B cell (primary cell): ENCODE measurements around the gene METTL24. TPM values are rescaled to one million over a fixed set of nuclear protein-coding genes. Genes with fewer than 3 reads are reported as not detected.

Source experiments
- ATAC-seq: fragments of 200-7000 bp; cut with Tn5 transposase; one replicate; pipeline ENCODE4 v1.10.0; 2021; ENCODE audit warnings: low read depth, mild to moderate bottlenecking, moderate number of reproducible peaks, moderate library complexity
- CTCF ChIA-PET: fragments of 350-600 bp; sonication (Branson Sonifier 250); formaldehyde crosslinking; loops from one replicate; lab custom pipeline; 2021; ENCODE audit warnings: antibody characterized with exemption, inconsistent platforms; lab: Charles Lee
- POLR2A ChIA-PET: fragments of 350-600 bp; sonication (Branson Sonifier 250); formaldehyde crosslinking; loops from one replicate; lab custom pipeline; 2021; ENCODE audit warnings: antibody characterized with exemption; lab: Charles Lee
- DNase-seq: peaks from one replicate; pipeline ENCODE4 v3.0.0; 2013
- H2AFZ ChIP-seq: 2 replicates; pipeline ENCODE4 v1.6.1; 2012; ENCODE audit warnings: mild to moderate bottlenecking, low read depth, low read length; ENCODE audit not compliant: insufficient read depth, poor library complexity, severe bottlenecking
- H3K27ac ChIP-seq, 2 donors: 1 replicate in 1 of 2; 2 replicates in 1 of 2; pipeline ENCODE4 v1.5.1; 2012 to 2013; ENCODE audit warnings: low read length in 2 of 2, mild to moderate bottlenecking in 2 of 2, moderate library complexity in 1 of 2
- H3K27me3 ChIP-seq, 4 experiments: fragments of 200-600 bp in 1 of 4; sonication (generic) in 1 of 4; replicated peaks in 1 of 4; 1 replicate in 2 of 4; 2 replicates in 2 of 4; pipeline versions ENCODE4 v1.6.1 to v1.7.0; 2013 to 2016; ENCODE audit warnings: low read length in 3 of 4, mild to moderate bottlenecking in 2 of 4, mixed read lengths in 1 of 4, moderate library complexity in 1 of 4; ENCODE audit not compliant: insufficient read depth in 4 of 4, control insufficient read depth in 3 of 4; ENCODE audit errors: control extremely low read depth in 1 of 4
- H3K36me3 ChIP-seq, 2 experiments: replicated peaks in 1 of 2; 1 replicate in 1 of 2; 2 replicates in 1 of 2; pipeline versions ENCODE4 v1.6.1 to v1.7.1; 2013; ENCODE audit warnings: low read length in 1 of 2; ENCODE audit not compliant: insufficient read depth in 2 of 2, control insufficient read depth in 1 of 2; ENCODE audit errors: control extremely low read depth in 1 of 2, extremely low read depth in 1 of 2
- H3K4me1 ChIP-seq, 2 donors: fragments of 200-600 bp in 1 of 2; sonication (generic) in 1 of 2; 1 replicate in 1 of 2; 2 replicates in 1 of 2; pipeline versions ENCODE4 v1.5.1 to v1.6.1; 2013 to 2017; ENCODE audit warnings: low read length in 2 of 2; ENCODE audit not compliant: control insufficient read depth in 2 of 2, insufficient read depth in 2 of 2
- H3K4me2 ChIP-seq: replicated peaks from 2 replicates; pipeline ENCODE3; 2012; ENCODE audit warnings: mild to moderate bottlenecking, low read depth, low read length; ENCODE audit not compliant: poor library complexity, severe bottlenecking
- H3K4me3 ChIP-seq, 5 experiments: fragments of 200-600 bp in 1 of 5; sonication (generic) in 1 of 5; 1 replicate in 3 of 5; 2 replicates in 2 of 5; pipeline versions ENCODE4 v1.5.1 to v1.7.0; 2011 to 2016; ENCODE audit warnings: low read length in 4 of 5, mild to moderate bottlenecking in 4 of 5, low read depth in 2 of 5, control low read depth in 1 of 5, moderate library complexity in 1 of 5; ENCODE audit not compliant: insufficient read depth in 1 of 5; ENCODE audit errors: control extremely low read depth in 1 of 5, extremely low read depth in 1 of 5
- H3K79me2 ChIP-seq: fragments of 200-600 bp; sonication (generic); one replicate; pipeline ENCODE4 v1.6.0; 2016; ENCODE audit warnings: low read length; ENCODE audit not compliant: control insufficient read depth, insufficient read depth
- H3K9ac ChIP-seq: fragments of 200-600 bp; sonication (generic); 2 replicates; pipeline ENCODE4 v1.6.1; 2017; ENCODE audit warnings: mild to moderate bottlenecking, low read length, moderate library complexity
- H3K9me3 ChIP-seq, 3 donors: one replicate each; pipeline versions ENCODE4 v1.6.1 to v1.7.1; 2013; ENCODE audit warnings: low read length in 2 of 3; ENCODE audit not compliant: control insufficient read depth in 2 of 3, insufficient read depth in 1 of 3; ENCODE audit errors: control extremely low read depth in 1 of 3
- H4K20me1 ChIP-seq: 2 replicates; pipeline ENCODE4 v1.6.0; 2012; ENCODE audit warnings: mild to moderate bottlenecking, low read length; ENCODE audit not compliant: insufficient read depth, control insufficient read depth, poor library complexity, severe bottlenecking
- H3K27ac Mint-ChIP-seq: one replicate; pipeline ENCODE4 v1.8.0; 2021; ENCODE audit warnings: mixed read lengths
- H3K27me3 Mint-ChIP-seq: one replicate; pipeline ENCODE4 v1.8.0; 2021; ENCODE audit warnings: mixed read lengths
- H3K4me1 Mint-ChIP-seq: one replicate; pipeline ENCODE4 v1.8.0; 2021; ENCODE audit warnings: mixed read lengths
- H3K4me3 Mint-ChIP-seq: one replicate; pipeline ENCODE4 v1.8.0; 2021; ENCODE audit warnings: mixed read lengths
- H3K9me3 Mint-ChIP-seq: one replicate; pipeline ENCODE4 v1.8.0; 2022; ENCODE audit warnings: mixed read lengths; ENCODE audit not compliant: insufficient read depth
- CTCF ChIP-seq: fragments of 200-600 bp; IDR thresholded peaks from one replicate; pipeline ENCODE4 v1.8.0; 2022; ENCODE audit warnings: antibody characterized with exemption, mild to moderate bottlenecking
- EZH2 ChIP-seq: IDR thresholded peaks from 2 replicates; pipeline ENCODE4 v1.6.1; 2012; ENCODE audit warnings: borderline replicate concordance, low read depth, mild to moderate bottlenecking, moderate library complexity, low read length; ENCODE audit not compliant: insufficient read depth, poor library complexity, severe bottlenecking
- WGBS: methylation state at CpG from one replicate; pipeline ENCODE4 v1.1.5; 2013; ENCODE audit warnings: missing lambda C conversion rate; ENCODE audit not compliant: insufficient coverage; 5-methylcytosine and 5-hydroxymethylcytosine counted together
- intact Hi-C: fragments of 100-400 bp; cut with micrococcal nuclease; formaldehyde crosslinking; loops from one replicate; pipeline ENCODE4 v1.10.0; 2022
- polyA plus RNA-seq: library from polyadenylated mRNA; depleted of rRNA; stranded (reverse); fragments of >200 nt; gene quantifications from 2 replicates; pipeline ENCODE4 v1.2.3, GENCODE V29; 2012
- total RNA-seq, 2 donors: library from RNA; stranded (reverse); fragments of 120-200 nt in 1 of 2; gene quantifications; 1 replicate in 1 of 2; 2 replicates in 1 of 2; pipeline versions ENCODE4 v1.2.3 to v1.2.4, GENCODE V29; 2013 to 2022

METTL24 gene
- total and polyA plus RNA-seq, 2 donors (not counting 1 experiment from before 2014, with no cell fraction given), result not detected

- H3K36me3 ChIP-seq, result no peaks in the 10 kb centered on the region
- no peak overlapping the region for H3K4me3 ChIP-seq
- peaks cover 4% of the 10 kb centered on the region for H3K4me1 Mint-ChIP-seq
- no peak overlapping the region for H3K9ac ChIP-seq
- H3K9me3 Mint-ChIP-seq, result no peaks in the 10 kb centered on the region
- no peak overlapping the region for H3K4me2 ChIP-seq
- H3K9me3 ChIP-seq, result no peaks in the 10 kb centered on the region
- H3K27ac ChIP-seq, result no peak overlapping the region
- no peak overlapping the region for H2AFZ ChIP-seq
- H3K27me3 ChIP-seq, result peaks cover 0 to 5% (median 0%) of the 10 kb centered on the region in 4 experiments
- intact Hi-C loops, result no loop called here
- no peak overlapping the region for H3K4me3 Mint-ChIP-seq
- H3K27ac Mint-ChIP-seq, result no peak overlapping the region
- TF ChIP-seq EZH2 (no peak), CTCF (no peak)
- DNase-seq (no peak), ATAC-seq (no peak)
- no peaks in the 10 kb centered on the region for H3K4me1 ChIP-seq
- ChIA-PET POLR2A (no interaction called here), CTCF (no interaction called here)
- H3K79me2 ChIP-seq, result no peaks in the 10 kb centered on the region
- H3K27me3 Mint-ChIP-seq, result peaks cover 3% of the 10 kb centered on the region
- no peaks in the 10 kb centered on the region for H4K20me1 ChIP-seq
Observed at GRCh38 chr6:110325197-110325596, 33.0 kb downstream of the METTL24 start.

GRCh38 chr6:110324548-110324947 is 33.6 kb downstream of the METTL24 start:
- Histone ChIP-seq H3K4me2 (no peak overlapping the region), H3K4me3 (no peak overlapping the region), H3K4me1 (no peaks in the 10 kb centered on the region), H3K27ac (no peak overlapping the region), H3K9me3 (no peaks in the 10 kb centered on the region), H2AFZ (no peak overlapping the region), H3K79me2 (no peaks in the 10 kb centered on the region), H3K27me3 (peaks cover 0 to 5% (median 0%) of the 10 kb centered on the region in 4 experiments), H3K36me3 (no peaks in the 10 kb centered on the region), H4K20me1 (no peaks in the 10 kb centered on the region), H3K9ac (no peak overlapping the region)
- CTCF ChIA-PET, result no interaction called here
- no peak for DNase-seq
- intact Hi-C loops, result no loop called here
- Mint-ChIP-seq H3K9me3 (no peaks in the 10 kb centered on the region), H3K27ac (no peak overlapping the region), H3K4me3 (no peak overlapping the region), H3K27me3 (peaks cover 3% of the 10 kb centered on the region), H3K4me1 (peaks cover 4% of the 10 kb centered on the region)
- WGBS, result no CpG with 5 or more reads among the region's 3 CpGs
- POLR2A ChIA-PET, result no interaction called here
- TF ChIP-seq EZH2 (no peak), CTCF (no peak)
- no peak for ATAC-seq
